ENCODE measurements around the gene MPZL2.

- TF ChIP-seq POLR2A (IDR thresholded peaks at IDR 0.05) = no peak
- no peak for TF ChIP-seq CTCF (IDR thresholded peaks at IDR 0.05)
Measured at GRCh38 chr11:118232659-118233058, 31.4 kb downstream of the MPZL2 start.
